Mesenchymal stem cell (in vitro differentiated cells and primary cell): ENCODE data around the gene ARPC4.

Source experiments
- DNase-seq: peaks from one replicate; pipeline ENCODE4 v3.0.0-alpha.2; 2013
- H2AFZ ChIP-seq: one replicate; pipeline ENCODE4 v1.6.1; 2013; ENCODE audit warnings: low read depth, mild to moderate bottlenecking, control low read depth, inconsistent platforms, low read length, moderate library complexity
- H2AK5ac ChIP-seq: 2 replicates; pipeline ENCODE4 v1.6.1; 2013; ENCODE audit warnings: low read length, moderate library complexity, mild to moderate bottlenecking, inconsistent platforms; ENCODE audit not compliant: severe bottlenecking
- H2BK120ac ChIP-seq: one replicate; pipeline ENCODE4 v1.6.1; 2013; ENCODE audit warnings: low read depth, mild to moderate bottlenecking, inconsistent platforms, low read length, moderate library complexity
- H2BK12ac ChIP-seq, 2 experiments: one replicate each; pipeline ENCODE4 v1.6.1; 2013; ENCODE audit warnings: inconsistent platforms in 2 of 2, low read length in 2 of 2, mild to moderate bottlenecking in 2 of 2, moderate library complexity in 2 of 2, control low read depth in 1 of 2
- H2BK15ac ChIP-seq: one replicate; pipeline ENCODE4 v1.6.1; 2013; ENCODE audit warnings: mild to moderate bottlenecking, low read depth, inconsistent platforms; ENCODE audit not compliant: poor library complexity, severe bottlenecking
- H2BK5ac ChIP-seq: 2 replicates; pipeline ENCODE4 v1.6.1; 2013; ENCODE audit warnings: low read depth, mild to moderate bottlenecking, low read length, control low read depth, inconsistent platforms; ENCODE audit not compliant: poor library complexity, severe bottlenecking
- H3K14ac ChIP-seq, 2 experiments: one replicate each; pipeline ENCODE4 v1.6.1; 2013; ENCODE audit warnings: inconsistent platforms in 2 of 2, low read length in 2 of 2, control low read depth in 1 of 2, mild to moderate bottlenecking in 1 of 2, moderate library complexity in 1 of 2
- H3K18ac ChIP-seq, 2 experiments: one replicate each; pipeline ENCODE4 v1.6.1; 2013; ENCODE audit warnings: inconsistent platforms in 2 of 2, low read length in 2 of 2, control low read depth in 1 of 2, low read depth in 1 of 2, mild to moderate bottlenecking in 1 of 2
- H3K23ac ChIP-seq, 2 experiments: one replicate each; pipeline ENCODE4 v1.6.1; 2013; ENCODE audit warnings: inconsistent platforms in 2 of 2, low read length in 2 of 2, mild to moderate bottlenecking in 2 of 2, moderate library complexity in 2 of 2, control low read depth in 1 of 2
- H3K27ac ChIP-seq: 2 replicates; pipeline ENCODE4 v1.5.1; 2013; ENCODE audit warnings: mild to moderate bottlenecking, moderate library complexity, low read length, control low read depth, inconsistent platforms; ENCODE audit not compliant: poor library complexity, severe bottlenecking
- H3K27me3 ChIP-seq, 2 experiments: 2 replicates each; pipeline versions ENCODE4 v1.6.1 to v1.7.0; 2013; ENCODE audit warnings: low read length in 2 of 2, mild to moderate bottlenecking in 2 of 2, moderate library complexity in 2 of 2, control low read depth in 1 of 2, inconsistent platforms in 1 of 2; ENCODE audit not compliant: control insufficient read depth in 1 of 2, insufficient read depth in 1 of 2
- H3K36me3 ChIP-seq, 2 experiments: 2 replicates each; pipeline versions ENCODE4 v1.6.1 to v1.7.0; 2013; ENCODE audit warnings: low read length in 2 of 2, control low read depth in 1 of 2, inconsistent platforms in 1 of 2, low read depth in 1 of 2, mild to moderate bottlenecking in 1 of 2; ENCODE audit not compliant: insufficient read depth in 2 of 2, control insufficient read depth in 1 of 2
- H3K4ac ChIP-seq, 2 experiments: one replicate each; pipeline ENCODE4 v1.6.1; 2013; ENCODE audit warnings: inconsistent platforms in 2 of 2, low read length in 2 of 2, mild to moderate bottlenecking in 2 of 2, moderate library complexity in 2 of 2, control low read depth in 1 of 2, low read depth in 1 of 2
- H3K4me1 ChIP-seq: 2 replicates; pipeline ENCODE4 v1.6.1; 2013; ENCODE audit warnings: low read depth, low read length, control low read depth; ENCODE audit not compliant: control insufficient read depth, insufficient read depth
- H3K4me2 ChIP-seq: 2 replicates; pipeline ENCODE4 v1.6.1; 2013; ENCODE audit warnings: low read length, mild to moderate bottlenecking, inconsistent platforms; ENCODE audit not compliant: poor library complexity, severe bottlenecking
- H3K4me3 ChIP-seq, 2 experiments: 2 replicates each; pipeline versions ENCODE4 v1.5.1 to v1.7.0; 2013; ENCODE audit warnings: low read length in 2 of 2, mild to moderate bottlenecking in 2 of 2, control low read depth in 1 of 2, low read depth in 1 of 2; ENCODE audit not compliant: insufficient read depth in 1 of 2
- H3K79me1 ChIP-seq: replicated peaks from 2 replicates; pipeline ENCODE4 v1.6.1; 2013; ENCODE audit warnings: mild to moderate bottlenecking, control low read depth, low read length, inconsistent platforms; ENCODE audit not compliant: poor library complexity, severe bottlenecking
- H3K9ac ChIP-seq: 2 replicates; pipeline ENCODE4 v1.7.0; 2013; ENCODE audit warnings: mild to moderate bottlenecking, low read length, moderate library complexity
- H3K9me3 ChIP-seq: 2 replicates; pipeline ENCODE4 v1.7.0; 2013; ENCODE audit warnings: mild to moderate bottlenecking, low read length; ENCODE audit not compliant: control insufficient read depth
- H4K8ac ChIP-seq: one replicate; pipeline ENCODE4 v1.6.1; 2013; ENCODE audit warnings: inconsistent platforms, mild to moderate bottlenecking, low read length, moderate library complexity
- H4K91ac ChIP-seq: one replicate; pipeline ENCODE4 v1.6.1; 2013; ENCODE audit warnings: mild to moderate bottlenecking, low read length, inconsistent platforms
- WGBS: methylation state at CpG from one replicate; pipeline ENCODE4 v1.1.7; 2013; ENCODE audit warnings: mixed read lengths; 5-methylcytosine and 5-hydroxymethylcytosine counted together

The ARPC4 gene

GRCh38 chr3:9781978-9782603 is 10.8 kb upstream of the ARPC4 start:
- peaks cover 9% of the 10 kb centered on the region for H3K79me1 ChIP-seq
- no peak overlapping the region for H2BK5ac ChIP-seq
- H2BK15ac ChIP-seq = no peak overlapping the region
- H3K4me2 ChIP-seq = no peak overlapping the region
- H4K91ac ChIP-seq = no peak overlapping the region
- no peaks in the 10 kb centered on the region for H3K27me3 ChIP-seq
- H3K4ac ChIP-seq = no peak overlapping the region
- no peak overlapping the region for H3K4me3 ChIP-seq
- 88% methylated on average over 3 of the region's 3 CpGs for WGBS
- H3K27ac ChIP-seq = no peak overlapping the region
- H3K36me3 ChIP-seq = peaks cover 49 to 69% of the 10 kb centered on the region in 2 experiments
- no peak overlapping the region for H4K8ac ChIP-seq
- no peak for DNase-seq
- no peak overlapping the region for H2BK12ac ChIP-seq
- no peak overlapping the region for H3K9ac ChIP-seq
- no peak overlapping the region for H2AFZ ChIP-seq
- H2AK5ac ChIP-seq = no peak overlapping the region
- H3K9me3 ChIP-seq = no peaks in the 10 kb centered on the region
- peaks cover 2% of the 10 kb centered on the region for H3K4me1 ChIP-seq
- no peak overlapping the region for H2BK120ac ChIP-seq
- H3K14ac ChIP-seq = no peak overlapping the region
- no peak overlapping the region for H3K18ac ChIP-seq
- H3K23ac ChIP-seq = no peak overlapping the region

- H2AFZ ChIP-seq = no peak overlapping the region
- H2BK5ac ChIP-seq = no peak overlapping the region
- H2AK5ac ChIP-seq = no peak overlapping the region
- peaks cover 9% of the 10 kb centered on the region for H3K79me1 ChIP-seq
- H3K4me2 ChIP-seq = no peak overlapping the region
- peaks cover 52 to 76% of the 10 kb centered on the region in 2 experiments for H3K36me3 ChIP-seq
- no peak overlapping the region for H3K14ac ChIP-seq
- no peak overlapping the region for H3K18ac ChIP-seq
- H3K23ac ChIP-seq = no peak overlapping the region
- no peak overlapping the region for H3K4me3 ChIP-seq
- H3K4ac ChIP-seq = no peak overlapping the region
- WGBS = 100% methylated on average over 2 of the region's 3 CpGs
- no peak overlapping the region for H2BK12ac ChIP-seq
- H2BK15ac ChIP-seq = no peak overlapping the region
- H2BK120ac ChIP-seq = no peak overlapping the region
- no peak overlapping the region for H3K27ac ChIP-seq
- H3K4me1 ChIP-seq = peaks cover 2% of the 10 kb centered on the region
- H3K9ac ChIP-seq = no peak overlapping the region
- H3K27me3 ChIP-seq = no peaks in the 10 kb centered on the region
- no peaks in the 10 kb centered on the region for H3K9me3 ChIP-seq
- no peak overlapping the region for H4K91ac ChIP-seq
- no peak for DNase-seq
- no peak overlapping the region for H4K8ac ChIP-seq
Observed at GRCh38 chr3:9782770-9783169, 10.1 kb upstream of the ARPC4 start.

- peaks cover 10% of the 10 kb centered on the region for H3K79me1 ChIP-seq
- H3K36me3 ChIP-seq = peaks cover 57 to 79% of the 10 kb centered on the region in 2 experiments
- H2AK5ac ChIP-seq = no peak overlapping the region
- H3K14ac ChIP-seq = no peak overlapping the region
- H3K4me3 ChIP-seq = no peak overlapping the region
- peaks cover 2% of the 10 kb centered on the region for H3K4me1 ChIP-seq
- WGBS = 98% methylated on average over 14 of the region's 14 CpGs
- H3K27ac ChIP-seq = no peak overlapping the region
- H2BK12ac ChIP-seq = no peak overlapping the region
- H3K23ac ChIP-seq = no peak overlapping the region
- no peak overlapping the region for H3K4me2 ChIP-seq
- H2AFZ ChIP-seq = no peak overlapping the region
- no peaks in the 10 kb centered on the region for H3K9me3 ChIP-seq
- DNase-seq = no peak
- H3K9ac ChIP-seq = no peak overlapping the region
- H3K18ac ChIP-seq = no peak overlapping the region
- no peak overlapping the region for H3K4ac ChIP-seq
- no peaks in the 10 kb centered on the region for H3K27me3 ChIP-seq
- no peak overlapping the region for H2BK15ac ChIP-seq
- H2BK5ac ChIP-seq = no peak overlapping the region
- H4K8ac ChIP-seq = no peak overlapping the region
- no peak overlapping the region for H4K91ac ChIP-seq
- no peak overlapping the region for H2BK120ac ChIP-seq
Observed at GRCh38 chr3:9783954-9784353, 8.9 kb upstream of the ARPC4 start.

- Histone ChIP-seq H2AFZ (no peak overlapping the region), H2BK5ac (no peak overlapping the region), H2AK5ac (no peak overlapping the region), H3K4me1 (peaks cover 2% of the 10 kb centered on the region), H3K79me1 (peaks cover 14% of the 10 kb centered on the region), H3K9ac (no peak overlapping the region), H3K9me3 (no peaks in the 10 kb centered on the region), H3K23ac (no peak overlapping the region), H3K14ac (no peak overlapping the region), H3K4me3 (no peak overlapping the region), H2BK12ac (no peak overlapping the region), H4K8ac (no peak overlapping the region), H4K91ac (no peak overlapping the region), H3K4me2 (no peak overlapping the region), H3K18ac (no peak overlapping the region), H3K4ac (no peak overlapping the region), H2BK15ac (no peak overlapping the region), H3K27me3 (no peaks in the 10 kb centered on the region), H2BK120ac (no peak overlapping the region), H3K27ac (no peak overlapping the region), H3K36me3 (peaks cover 56 to 84% of the 10 kb centered on the region in 2 experiments)
- WGBS = 96% methylated on average over 3 of the region's 4 CpGs
- no peak for DNase-seq
Observed at GRCh38 chr3:9784965-9785364, 7.9 kb upstream of the ARPC4 start.
